AG10803 (cell line): ENCODE measurements around the gene TGFB3.

Experiments used
- DNase-seq: peaks from one replicate; pipeline ENCODE4 v3.0.0; 2010; ENCODE audit warnings: low read depth
- H3K4me3 ChIP-seq: 2 replicates; pipeline ENCODE4 v1.5.1; 2011; ENCODE audit warnings: mild to moderate bottlenecking, low read length, control low read depth
- CTCF ChIP-seq: conservative IDR thresholded peaks from 2 replicates; pipeline ENCODE4 v1.5.1; 2011; ENCODE audit warnings: mild to moderate bottlenecking, low read length, control low read depth, inconsistent platforms

TGFB3 gene

GRCh38 chr14:75987201-75987970 lies 5.6 kb upstream of the TGFB3 start:
- no peak for DNase-seq
- no peak for TF ChIP-seq CTCF
- no peak overlapping the region for H3K4me3 ChIP-seq

GRCh38 chr14:75986439-75986765 lies 4.6 kb upstream of the TGFB3 start:
- peak overlapping the region; percentile 90 for H3K4me3 ChIP-seq
- DNase-seq: peak; percentile 28
- no peak for TF ChIP-seq CTCF

GRCh38 chr14:75985618-75986438 lies 4.0 kb upstream of the TGFB3 start, which contains the start of gene IFT43:
IFT43 (plus strand) TSS chr14:75985763; CDS start chr14:75985787, 24 bp downstream.
- H3K4me3 ChIP-seq: peak within 1 kb of the TSS; percentile 90
- TF ChIP-seq CTCF: no peak
- DNase-seq: peak; percentile 73

- TF ChIP-seq CTCF: no peak
- no peak overlapping the region for H3K4me3 ChIP-seq
- DNase-seq: no peak
These were observed 2.9 kb upstream of the TGFB3 start for GRCh38 chr14:75984674-75985073.

- DNase-seq: no peak
- peak overlapping the region; percentile 60 for H3K4me3 ChIP-seq
- no peak for TF ChIP-seq CTCF
These were observed 1.2 kb upstream of the TGFB3 start for GRCh38 chr14:75983019-75983358.

- peak overlapping the region; percentile 60 for H3K4me3 ChIP-seq
- peak; percentile 78 for DNase-seq
- peak; percentile 61 for TF ChIP-seq CTCF
These were observed 647 bp upstream of the TGFB3 start for GRCh38 chr14:75982266-75983018.
